HG03354 (cell line): ENCODE data around the gene GTF2I.
"Not testable (repeated sequence)": the region's sequence is repeated elsewhere in the genome, so short reads cannot be mapped to it uniquely, and the experiment has no call there.

Source experiments
- ATAC-seq: cut with Tn5 transposase; IDR thresholded peaks from one replicate; pipeline ENCODE4 v1.9.1; 2021; ENCODE audit warnings: mild to moderate bottlenecking; ENCODE audit not compliant: unreplicated experiment, poor library complexity, severe bottlenecking

GTF2I gene

DNA sequence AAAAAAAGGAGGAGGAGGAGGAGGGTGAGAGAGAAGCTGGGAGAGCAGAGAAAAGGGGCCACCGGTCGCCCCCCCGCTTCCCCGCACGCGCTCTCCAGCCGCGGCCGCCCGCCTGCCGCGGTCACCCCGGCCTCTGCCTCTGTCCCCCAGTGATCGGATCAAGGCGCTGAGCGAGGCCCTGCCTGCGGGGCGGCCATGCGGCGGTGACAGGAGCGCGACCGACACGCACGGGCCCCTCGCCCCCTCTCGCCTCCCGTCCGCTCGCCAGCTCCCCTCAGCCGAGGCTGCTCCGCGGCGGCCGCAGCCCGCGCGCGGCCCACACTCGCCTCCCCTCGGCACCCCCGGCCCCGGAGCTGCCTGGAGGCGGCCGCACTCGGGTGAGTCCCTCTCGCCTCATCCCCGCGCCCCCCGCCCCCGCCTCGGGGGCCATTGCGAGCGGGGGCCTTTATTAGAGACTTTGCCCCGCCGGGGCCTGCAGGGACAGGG is at the start of gene GTF2I:
Gene GTF2I (plus strand): TSS at position 27 of the 486 bp plus-strand sequence. CDS start 31,411 bp downstream, outside the sequence.
- ATAC-seq, result peak; percentile 23

DNA sequence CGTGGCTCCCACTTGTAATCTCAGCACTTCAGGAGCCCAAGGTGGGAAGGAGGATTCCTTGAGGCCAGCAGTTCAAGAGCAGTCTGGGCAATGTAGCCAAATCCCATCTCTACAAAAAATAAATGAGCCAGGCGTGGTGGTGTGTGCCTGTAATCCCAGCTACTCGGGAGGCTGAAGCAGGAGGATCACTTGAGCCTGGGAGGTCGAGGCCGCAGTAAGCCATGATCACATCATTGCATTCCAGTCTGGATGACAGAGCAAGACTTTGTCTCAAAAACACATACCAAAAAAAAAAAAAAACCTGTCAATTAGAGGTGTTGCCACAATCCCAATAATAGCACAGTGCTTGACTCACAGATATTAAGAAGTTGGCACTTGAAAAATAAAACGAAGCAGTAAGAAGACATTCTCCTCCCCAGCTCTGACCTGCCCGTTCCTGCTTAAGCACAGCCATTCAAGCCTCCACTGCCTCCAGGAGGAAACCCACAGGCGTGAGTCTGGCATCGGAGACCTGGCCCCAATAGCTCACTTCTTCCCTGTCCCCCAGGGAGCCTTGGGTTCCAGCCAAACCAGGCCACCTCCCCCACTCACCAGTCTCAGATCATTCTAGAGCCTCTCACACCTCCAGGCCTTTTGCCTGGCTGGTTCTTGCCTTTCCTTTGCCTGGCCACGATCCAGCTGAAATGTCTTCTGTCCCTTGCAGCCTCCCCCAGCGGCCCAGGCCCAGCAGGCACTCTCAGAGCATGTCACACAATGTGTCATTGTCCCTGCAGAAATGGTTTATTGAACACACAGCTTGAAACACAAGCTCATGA is 45.3 kb upstream of the GTF2I start:
- ATAC-seq, result no peak

DNA sequence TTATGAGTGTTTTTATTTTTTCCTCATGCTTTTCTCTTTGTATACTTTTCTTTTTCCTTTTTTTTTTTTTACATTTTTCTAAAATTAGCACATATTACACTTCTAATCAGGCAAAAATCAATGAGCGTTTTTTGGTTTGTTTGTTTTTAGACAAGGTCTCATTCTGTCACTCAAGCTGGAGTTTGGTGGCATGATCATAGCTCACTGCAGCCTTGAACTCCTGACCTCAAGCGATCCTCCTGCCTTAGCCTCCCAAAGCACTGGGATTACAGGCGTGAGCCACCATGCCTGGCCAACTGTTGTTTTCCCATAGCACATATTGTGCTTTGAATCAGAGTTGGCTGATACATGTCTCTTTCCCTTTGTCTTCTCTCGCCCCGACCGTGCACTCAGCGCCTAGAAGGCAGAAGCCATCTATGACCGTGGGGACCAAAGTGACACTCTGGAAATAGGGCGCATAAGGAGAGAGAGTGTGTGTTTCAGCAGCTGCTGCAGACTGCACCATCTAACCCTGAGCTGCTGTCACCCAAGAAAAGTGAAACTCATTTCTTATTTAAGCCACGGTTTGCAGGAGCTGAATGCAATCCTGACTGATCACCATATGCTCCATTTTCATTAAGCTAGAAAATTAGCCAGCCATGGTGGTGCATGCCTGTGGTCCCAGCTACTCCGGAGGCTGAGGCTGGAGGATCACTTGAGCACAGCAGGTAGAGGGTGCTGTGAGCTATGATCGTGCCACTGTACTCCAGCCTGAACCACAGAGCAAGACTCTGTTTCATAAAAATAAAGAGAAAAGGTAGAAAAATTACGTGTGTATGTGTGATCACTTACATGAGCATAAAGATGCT is 41.4 kb upstream of the GTF2I start:
- no peak for ATAC-seq

DNA sequence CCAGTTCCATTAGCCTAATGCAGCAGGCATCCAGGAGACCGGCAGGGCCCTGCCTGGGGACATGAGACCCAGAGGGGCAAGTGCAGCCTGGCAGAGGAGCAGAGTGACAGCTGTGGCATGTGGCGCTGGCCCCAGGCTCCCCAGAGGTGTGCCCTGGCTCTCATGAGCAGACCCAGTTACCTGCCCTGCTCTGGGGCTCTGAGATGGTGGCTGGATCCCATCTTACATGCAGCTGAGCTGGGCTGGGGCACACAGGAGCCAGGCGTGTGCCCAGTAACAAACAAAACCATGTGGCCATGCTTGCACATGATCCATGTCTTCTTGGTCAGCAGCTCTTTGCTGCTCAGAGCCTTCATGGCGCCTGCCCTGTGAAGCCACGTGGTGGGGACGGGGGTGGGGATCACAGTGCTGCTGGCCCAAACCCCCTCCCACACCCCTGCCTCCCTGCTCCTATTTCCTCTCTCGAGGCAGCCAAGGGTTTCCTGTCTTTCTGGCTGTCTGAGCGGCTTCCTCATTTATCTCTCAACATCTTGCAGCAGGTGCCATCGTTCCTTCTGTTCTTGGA is 40.3 kb upstream of the GTF2I start:
- no peak for ATAC-seq

DNA sequence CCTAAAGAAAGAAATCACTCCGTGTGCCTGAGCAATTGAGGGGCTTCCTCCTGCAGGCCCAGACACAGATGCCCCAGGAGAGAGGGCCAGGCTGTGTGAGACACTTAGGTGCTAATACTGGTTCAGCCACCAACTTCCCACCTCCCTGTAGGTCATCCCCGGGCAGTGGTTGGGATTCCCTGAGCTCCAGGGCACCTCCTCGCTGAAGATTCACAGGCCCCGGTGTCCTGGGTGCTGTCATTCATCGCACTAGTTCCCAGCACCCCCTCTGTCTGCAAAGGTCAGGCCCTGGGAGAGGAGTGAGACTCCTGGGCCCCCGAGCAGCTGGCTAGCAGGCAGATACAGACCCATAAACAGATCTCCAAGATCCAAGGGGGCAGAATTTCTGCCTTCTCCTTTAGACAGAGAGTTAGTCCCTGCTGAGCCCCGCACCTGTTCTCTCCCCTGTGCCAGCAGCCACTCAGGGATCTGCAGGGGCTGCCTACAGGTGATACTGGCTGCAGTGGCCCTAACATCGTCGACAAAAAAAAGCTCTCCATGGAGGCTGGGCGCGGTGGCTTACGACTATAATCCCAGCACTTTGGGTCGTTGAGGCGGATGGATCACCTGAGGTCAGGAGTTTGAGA is 38.2 kb upstream of the GTF2I start:
- ATAC-seq, result no peak

DNA sequence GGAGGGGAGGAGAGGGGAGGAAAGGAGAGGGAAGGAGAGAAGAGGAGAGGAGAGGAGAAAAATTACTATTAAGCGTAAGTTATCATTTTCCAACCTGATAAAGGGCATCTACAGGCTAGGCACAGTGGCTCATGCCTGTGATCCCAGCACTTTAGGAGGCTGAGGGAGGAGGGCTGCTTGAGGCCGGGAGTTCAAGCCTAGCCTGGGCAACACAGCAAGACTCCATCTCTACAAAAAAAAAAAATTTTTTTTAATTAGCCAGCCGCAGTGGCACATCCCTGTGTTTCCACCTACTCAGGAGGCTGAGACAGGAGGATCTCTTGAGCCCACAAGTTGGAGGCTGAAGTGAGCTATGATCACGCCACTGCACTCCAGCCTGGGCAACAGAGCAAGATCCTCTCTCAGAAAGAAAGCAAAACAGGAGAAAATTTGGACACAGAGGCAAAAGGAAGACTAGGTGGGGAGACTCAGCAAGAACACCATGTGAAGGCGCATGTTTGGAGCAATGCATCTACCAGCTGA is 35.2 kb upstream of the GTF2I start:
- no peak for ATAC-seq

DNA sequence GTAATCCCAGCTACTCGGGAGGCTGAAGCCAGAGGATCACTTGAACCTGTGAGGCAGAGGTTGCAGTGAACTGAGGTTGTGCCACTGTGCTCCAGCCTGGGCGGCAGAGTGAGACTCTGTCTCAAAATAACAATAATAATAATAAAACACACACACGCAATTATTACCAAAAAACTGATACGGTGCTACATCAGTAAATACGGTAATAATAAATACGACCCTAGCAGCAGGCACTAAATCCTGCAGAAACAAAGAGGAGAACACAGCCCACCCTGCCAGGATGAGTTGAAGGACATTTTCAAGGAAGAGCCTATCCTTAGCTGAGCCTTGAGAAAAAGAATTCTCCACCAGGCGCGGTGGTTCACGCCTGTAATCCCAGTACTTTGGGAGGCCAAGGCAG is 34.4 kb upstream of the GTF2I start:
- no peak for ATAC-seq

DNA sequence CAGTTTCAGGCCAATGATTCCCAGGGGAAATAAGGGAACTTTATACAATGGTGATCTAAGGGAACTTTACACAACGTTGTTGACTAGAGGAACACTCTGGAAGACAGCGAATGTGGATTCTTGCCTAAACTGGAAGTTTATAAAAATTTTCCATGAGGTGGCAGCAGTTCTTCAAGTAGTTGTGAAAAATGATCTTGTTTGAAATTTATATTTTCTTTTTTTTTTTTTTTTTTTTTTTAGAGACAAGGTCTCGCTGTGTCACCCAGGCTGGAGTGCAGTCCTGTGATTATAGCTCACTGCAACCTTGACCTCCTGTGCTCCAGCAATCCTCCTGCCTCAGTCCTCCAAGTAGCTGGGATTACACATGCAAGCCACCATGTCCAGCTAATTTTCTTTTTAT is 32.1 kb upstream of the GTF2I start:
- ATAC-seq, result no peak

DNA sequence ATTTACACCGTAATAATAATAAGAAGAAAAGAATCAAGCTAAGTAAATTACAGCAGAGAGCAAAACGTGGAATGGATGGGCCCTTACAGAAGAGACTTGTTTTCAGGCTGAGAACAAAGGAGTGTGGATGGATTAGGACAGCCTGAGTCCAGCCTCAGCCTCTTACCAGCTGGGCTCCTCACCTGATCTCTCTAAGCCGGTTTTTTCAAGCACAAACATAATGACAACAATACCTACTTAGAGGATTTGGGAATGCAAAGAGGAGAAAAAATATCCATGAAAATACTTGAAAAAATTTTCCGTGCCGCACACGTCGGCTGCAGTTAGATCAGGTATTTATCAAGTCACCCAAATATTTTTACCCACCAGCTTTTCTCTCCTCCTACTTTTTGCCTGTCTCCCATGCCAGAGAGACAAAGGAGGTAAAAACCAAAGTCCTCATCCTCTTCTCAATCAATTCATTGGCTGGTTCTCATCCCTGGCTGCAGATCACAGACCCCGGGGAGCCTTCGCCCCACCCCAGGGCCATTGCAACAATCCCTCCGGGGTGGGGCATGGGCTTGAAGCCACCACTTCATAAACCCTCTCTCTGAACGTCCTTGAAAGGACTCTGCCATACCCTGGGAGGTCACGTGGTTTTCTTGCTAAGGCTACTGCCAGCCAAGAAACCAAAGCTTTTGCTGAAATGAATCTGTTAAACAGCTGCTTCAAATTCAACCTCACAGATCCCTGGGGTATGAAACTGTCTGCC is 29.7 kb upstream of the GTF2I start:
- ATAC-seq, result no peak

DNA sequence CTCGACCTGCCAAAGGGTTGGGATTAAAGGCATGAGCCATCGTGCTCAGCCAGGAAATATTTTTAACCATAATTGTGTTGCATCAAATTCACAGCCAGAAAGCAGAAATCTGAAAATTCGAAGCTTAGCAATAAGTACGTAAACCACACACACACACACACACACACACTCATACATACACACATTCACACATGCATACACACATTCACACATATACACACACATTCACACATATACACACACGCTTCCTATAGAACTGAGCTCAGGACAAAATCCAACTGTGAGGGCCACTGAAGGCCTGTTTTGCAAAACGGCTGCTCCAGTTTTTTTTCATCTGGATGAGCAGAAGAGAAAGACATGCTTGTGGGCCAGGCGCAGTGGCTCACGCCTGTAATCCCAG is 25.0 kb upstream of the GTF2I start:
- no peak for ATAC-seq

DNA sequence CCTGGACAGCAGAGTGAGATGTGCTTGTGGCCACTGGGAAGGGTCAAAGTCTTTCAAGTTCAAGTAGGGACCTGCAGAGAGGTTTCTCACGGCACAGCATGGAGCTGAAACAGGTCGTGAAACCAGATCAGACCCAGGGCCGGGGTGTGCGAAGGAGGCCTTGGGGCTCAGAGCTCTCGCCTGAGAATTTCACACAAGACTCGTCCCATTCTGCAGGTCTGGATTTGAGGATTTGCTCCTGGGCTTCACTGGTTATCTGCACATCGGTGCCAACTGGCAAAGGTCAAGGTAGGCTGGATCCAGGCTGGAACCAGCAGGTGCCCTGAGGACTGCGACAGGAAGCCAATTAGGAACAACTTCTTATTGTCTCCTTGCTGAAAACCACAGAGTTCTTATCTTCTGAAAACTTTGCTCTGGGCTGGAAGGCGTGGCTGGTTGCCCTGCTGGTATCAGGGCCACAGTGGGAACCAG is 24.0 kb upstream of the GTF2I start:
- no peak for ATAC-seq

DNA sequence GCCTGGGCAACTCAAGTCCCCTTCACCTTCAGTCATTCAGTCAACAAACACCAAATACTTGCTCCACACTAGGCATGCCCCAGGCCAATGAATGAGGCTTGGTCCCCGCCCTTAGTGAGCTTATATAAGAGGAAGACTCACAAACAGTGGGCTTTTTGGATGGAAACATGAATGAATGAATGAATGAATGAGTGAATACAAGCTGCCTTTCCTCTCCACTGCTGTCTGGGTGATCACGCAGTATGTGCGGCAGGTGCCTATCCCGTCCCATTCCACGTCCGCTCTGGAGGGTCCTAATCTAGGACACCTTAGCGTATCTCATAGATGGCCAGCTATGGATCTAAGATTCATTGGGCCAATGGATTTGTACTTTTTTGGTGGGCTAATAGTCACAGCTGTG is 19.8 kb upstream of the GTF2I start:
- no peak for ATAC-seq

DNA sequence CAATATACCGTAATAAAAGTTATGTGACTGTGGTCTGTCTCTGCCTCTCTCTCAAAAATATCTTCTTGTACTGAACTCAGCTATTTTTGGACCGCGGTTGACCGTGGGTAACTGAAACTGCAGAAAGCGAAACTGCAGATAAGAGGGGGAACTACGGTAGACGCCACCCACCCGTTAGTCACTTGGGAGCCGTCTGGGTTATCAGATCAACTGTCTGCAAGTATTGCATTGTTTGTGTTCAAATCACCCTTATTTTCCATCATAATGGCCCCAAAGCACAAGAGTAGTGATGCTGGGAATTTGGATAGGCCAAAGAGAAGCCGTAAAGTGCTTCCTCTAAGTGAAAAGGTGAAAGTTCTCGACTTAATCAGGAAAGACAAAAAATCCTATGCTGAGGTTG is 7.5 kb upstream of the GTF2I start:
- peak; percentile 83 for ATAC-seq

DNA sequence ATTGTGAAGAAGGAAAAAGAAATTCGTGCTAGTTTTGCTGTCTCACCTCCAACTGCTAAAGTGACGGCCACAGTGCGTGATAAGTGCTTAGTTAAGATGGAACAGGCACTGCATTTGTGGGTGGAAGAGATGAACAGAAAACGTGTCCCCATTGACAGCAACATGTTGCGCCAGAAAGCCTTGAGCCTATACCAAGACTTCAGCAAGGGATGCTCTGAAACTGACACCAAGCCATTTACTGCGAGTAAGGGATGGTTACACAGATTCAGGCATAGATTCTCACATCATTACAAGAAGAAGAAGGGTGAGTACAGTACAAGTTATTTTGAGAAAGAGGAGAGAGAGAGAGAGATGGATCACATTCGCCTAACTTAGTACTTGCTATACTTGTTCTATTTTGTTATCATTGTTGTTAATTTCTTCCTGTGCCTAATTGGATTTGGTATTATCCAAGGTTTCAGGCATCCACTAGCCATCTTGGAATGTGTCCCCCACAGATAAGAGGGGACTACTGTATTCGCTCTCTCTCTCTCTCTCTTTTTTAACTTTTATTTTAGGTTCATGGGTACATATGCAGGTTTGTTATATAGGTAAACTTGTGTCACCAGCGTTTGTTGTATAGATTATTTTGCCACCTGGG is 6.9 kb upstream of the GTF2I start:
- peak; percentile 53 for ATAC-seq

DNA sequence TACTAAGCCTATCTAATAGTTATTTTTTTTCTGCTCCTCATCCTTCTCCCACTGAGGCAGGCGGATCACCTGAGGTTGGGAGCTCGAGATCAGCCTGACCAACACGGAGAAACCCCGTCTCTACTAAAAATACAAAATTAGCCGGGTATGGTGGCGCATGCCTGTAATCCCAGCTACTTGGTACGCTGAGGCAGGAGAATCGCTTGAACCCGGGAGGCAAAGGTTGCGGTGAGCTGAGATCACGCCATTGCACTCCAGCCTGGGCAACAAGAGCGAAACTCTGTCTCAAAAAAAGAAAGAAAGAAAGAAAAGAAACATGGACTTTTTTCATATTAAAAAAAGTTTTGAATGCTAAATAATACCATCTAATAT is 6.4 kb upstream of the GTF2I start:
- not testable (repeated sequence) for ATAC-seq

DNA sequence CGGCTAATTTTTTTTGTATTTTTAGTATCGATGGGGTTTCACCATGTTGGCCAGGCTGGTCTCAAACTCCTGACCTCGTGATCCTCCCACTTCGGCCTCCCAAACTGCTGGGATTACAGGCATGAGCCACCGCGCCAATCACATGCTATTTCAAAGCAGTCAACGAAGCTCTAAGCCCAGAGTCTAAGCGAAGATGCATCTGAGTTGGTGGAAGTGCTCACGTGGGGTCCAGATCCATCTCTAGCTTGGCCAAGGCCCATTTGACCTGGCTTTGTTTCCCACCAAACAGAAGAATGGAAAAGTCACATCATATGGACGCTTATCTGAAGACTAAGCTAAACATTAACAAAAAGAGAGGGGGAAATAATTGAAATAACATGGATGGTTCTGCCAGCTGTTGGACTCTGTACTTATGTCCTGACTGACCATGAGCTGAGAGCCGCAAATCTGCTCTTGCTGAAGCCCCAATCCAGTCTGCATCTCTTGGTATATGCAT is 3.8 kb upstream of the GTF2I start:
- ATAC-seq, result no peak

DNA sequence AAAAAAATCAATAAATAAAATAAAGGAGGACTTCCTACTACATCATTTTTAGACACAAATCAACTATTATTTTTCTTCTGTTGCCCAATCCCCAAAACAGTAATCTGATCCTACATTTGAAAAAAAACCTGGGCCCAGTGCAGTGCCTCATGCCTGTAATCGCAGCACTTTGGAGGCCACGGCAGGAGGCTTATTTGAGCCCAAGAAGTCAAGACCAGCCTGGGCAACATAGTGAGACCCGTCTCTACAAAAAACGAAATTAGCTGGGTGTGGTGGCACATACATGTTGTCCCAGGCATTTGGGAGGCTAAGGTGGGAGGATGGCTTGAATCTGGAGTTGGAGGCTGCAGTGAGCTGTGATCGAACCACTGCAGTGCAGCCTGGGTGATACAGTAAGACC is 2.7 kb upstream of the GTF2I start:
- ATAC-seq, result no peak

DNA sequence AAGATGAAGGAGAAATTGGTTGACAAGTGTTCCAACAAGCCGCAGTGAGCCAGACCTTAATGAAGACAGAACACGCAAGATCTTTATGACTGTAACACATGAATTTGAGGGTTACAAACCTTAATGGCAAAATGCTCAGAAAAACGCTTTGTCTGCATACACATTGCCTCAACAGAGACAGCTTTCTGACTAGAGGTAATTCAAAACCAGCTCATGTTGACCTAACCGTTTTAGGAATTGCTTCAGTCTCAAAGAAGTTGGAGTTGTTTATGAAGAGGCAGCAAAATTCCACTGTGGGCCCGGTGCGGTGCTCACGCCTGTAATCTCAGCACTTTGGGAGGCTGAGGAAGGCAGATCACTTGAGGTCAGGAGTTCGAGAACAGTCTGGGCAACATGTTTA is 2.2 kb upstream of the GTF2I start:
- ATAC-seq, result no peak
